B cell (primary cell): Measurements from ENCODE around the gene CD96.

Source experiments
- CTCF ChIP-seq: fragments of 200-600 bp; IDR thresholded peaks from one replicate; pipeline ENCODE4 v1.8.0; 2022; ENCODE audit warnings: antibody characterized with exemption, mild to moderate bottlenecking
- EZH2 ChIP-seq: IDR thresholded peaks from 2 replicates; pipeline ENCODE4 v1.6.1; 2012; ENCODE audit warnings: borderline replicate concordance, low read depth, mild to moderate bottlenecking, moderate library complexity, low read length; ENCODE audit not compliant: insufficient read depth, poor library complexity, severe bottlenecking

- TF ChIP-seq CTCF: peak; percentile 91
- TF ChIP-seq EZH2: no peak
Measured at GRCh38 chr3:111668888-111669488, 127.0 kb downstream of the CD96 start.
